Stimulated activated naive CD8-positive, alpha-beta T cell treated with anti-CD3 and anti-CD28 coated beads, Interleukin-15, Interleukin-2, amounts not matched to agents 100 ng/mL and 50 ng/mL, for 24 hours (primary cell): ENCODE results near the gene CHSY3.

Experiments
- H3K27ac Mint-ChIP-seq: one replicate; pipeline ENCODE4 v1.8.0; 2021; ENCODE audit warnings: mild to moderate bottlenecking, mixed read lengths
- H3K27me3 Mint-ChIP-seq: one replicate; pipeline ENCODE4 v1.8.0; 2021; ENCODE audit warnings: mixed read lengths
- H3K36me3 Mint-ChIP-seq: one replicate; pipeline ENCODE4 v1.8.0; 2021; ENCODE audit warnings: low read depth, mixed read lengths
- H3K4me1 Mint-ChIP-seq: one replicate; pipeline ENCODE4 v1.8.0; 2021; ENCODE audit warnings: low read depth, mixed read lengths
- H3K4me3 Mint-ChIP-seq: one replicate; pipeline ENCODE4 v1.8.0; 2021; ENCODE audit warnings: mild to moderate bottlenecking, mixed read lengths
- H3K9me3 Mint-ChIP-seq: one replicate; pipeline ENCODE4 v1.8.0; 2021; ENCODE audit warnings: mixed read lengths

Gene CHSY3

DNA sequence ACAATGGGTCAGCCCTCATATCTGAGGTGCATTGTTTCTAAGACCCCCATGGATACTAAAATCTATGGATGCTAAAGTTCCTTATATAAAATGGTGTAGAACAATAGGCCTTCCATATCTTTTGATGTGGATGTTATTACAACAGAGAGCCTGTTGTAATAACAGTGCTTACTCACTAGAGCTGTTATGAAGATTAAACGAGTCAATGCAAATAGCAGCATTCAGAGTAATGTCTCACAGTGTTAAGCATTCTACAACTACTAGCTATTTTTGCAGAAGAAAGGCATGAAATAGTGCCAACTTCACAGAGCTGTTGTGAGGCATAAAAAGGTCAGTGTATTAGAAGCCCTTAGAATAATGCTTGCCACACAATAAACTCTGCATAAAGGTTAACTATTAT, 13.0 kb downstream of the CHSY3 start:
- Mint-ChIP-seq H3K27me3 (peaks cover 11% of the 10 kb centered on the region), H3K27ac (no peak overlapping the region), H3K9me3 (peaks cover 3% of the 10 kb centered on the region), H3K36me3 (no peaks in the 10 kb centered on the region), H3K4me3 (no peak overlapping the region), H3K4me1 (no peaks in the 10 kb centered on the region)

GRCh38 chr5:129921204-129921603, 16.9 kb downstream of the CHSY3 start:
- Mint-ChIP-seq H3K27me3 (peaks cover 3% of the 10 kb centered on the region), H3K4me1 (no peaks in the 10 kb centered on the region), H3K4me3 (no peak overlapping the region), H3K36me3 (no peaks in the 10 kb centered on the region), H3K27ac (no peak overlapping the region), H3K9me3 (peaks cover 3% of the 10 kb centered on the region)

DNA sequence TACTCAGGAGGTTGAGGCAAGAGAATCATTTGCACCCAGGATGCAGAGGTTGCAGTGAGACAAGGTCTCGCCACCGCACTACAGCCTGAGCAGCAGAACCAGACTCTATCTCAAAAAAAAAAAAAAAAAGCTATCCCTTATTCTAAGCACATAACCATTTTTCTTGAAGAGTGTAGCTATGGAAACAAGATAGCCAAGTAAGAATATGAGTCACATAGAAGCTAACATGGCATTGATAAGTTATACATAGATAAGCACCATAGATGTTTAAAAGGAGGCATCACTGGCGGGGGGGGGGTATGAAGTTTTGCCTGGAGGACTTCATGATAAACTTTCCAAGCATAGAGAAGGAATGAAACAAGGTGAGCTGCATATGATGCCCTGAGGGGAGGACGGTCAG, 26.0 kb downstream of the CHSY3 start:
- no peaks in the 10 kb centered on the region for H3K36me3 Mint-ChIP-seq
- H3K27me3 Mint-ChIP-seq: no peaks in the 10 kb centered on the region
- no peaks in the 10 kb centered on the region for H3K9me3 Mint-ChIP-seq
- no peak overlapping the region for H3K27ac Mint-ChIP-seq
- H3K4me3 Mint-ChIP-seq: no peak overlapping the region
- no peaks in the 10 kb centered on the region for H3K4me1 Mint-ChIP-seq

GRCh38 chr5:129935626-129936025, 31.4 kb downstream of the CHSY3 start:
- Mint-ChIP-seq H3K27ac (no peak overlapping the region), H3K36me3 (no peaks in the 10 kb centered on the region), H3K9me3 (peaks cover 10% of the 10 kb centered on the region), H3K4me3 (no peak overlapping the region), H3K4me1 (no peaks in the 10 kb centered on the region), H3K27me3 (no peaks in the 10 kb centered on the region)

DNA sequence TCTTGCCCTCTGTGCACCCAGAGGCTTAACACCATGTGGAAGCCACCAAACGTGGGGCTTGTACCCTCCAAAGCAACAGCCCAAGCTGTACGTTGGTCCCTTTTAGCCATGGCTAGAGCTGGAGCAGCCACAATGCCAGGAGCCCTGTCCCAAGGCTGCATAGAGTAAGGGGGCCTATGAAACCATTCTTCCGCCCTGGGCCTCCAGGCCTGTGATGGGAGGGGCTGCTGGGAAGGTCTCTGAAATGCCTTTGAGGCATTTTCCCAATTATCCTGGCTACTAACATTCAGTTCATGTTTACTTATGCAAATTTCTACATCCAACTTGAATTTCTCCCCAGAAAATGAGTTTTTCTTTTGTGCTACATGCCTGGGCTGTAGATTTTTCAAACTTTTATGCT, 33.8 kb downstream of the CHSY3 start:
- Mint-ChIP-seq H3K4me3 (no peak overlapping the region), H3K27me3 (no peaks in the 10 kb centered on the region), H3K9me3 (peaks cover 10% of the 10 kb centered on the region)

DNA sequence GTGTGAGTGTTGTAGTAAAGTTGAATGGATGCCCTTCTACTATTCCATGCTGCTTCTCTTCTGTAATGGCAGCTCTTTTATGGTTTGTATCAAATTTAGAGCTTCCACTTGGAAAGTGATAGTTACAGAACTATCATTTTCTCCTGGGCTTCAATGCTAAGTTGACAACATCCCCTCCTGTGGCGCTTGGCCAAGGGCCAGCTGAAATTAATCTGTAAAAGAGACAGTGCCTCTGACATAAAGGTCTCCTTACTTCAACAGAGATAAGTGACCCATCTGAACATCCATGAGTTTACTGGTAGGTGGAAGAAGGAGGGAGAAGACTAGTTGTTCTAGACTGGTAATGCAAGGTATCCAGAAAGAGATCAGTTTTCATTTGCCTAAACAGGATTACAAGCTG, 39.7 kb downstream of the CHSY3 start:
- Mint-ChIP-seq H3K36me3 (no peaks in the 10 kb centered on the region), H3K27me3 (no peaks in the 10 kb centered on the region), H3K4me1 (no peaks in the 10 kb centered on the region), H3K9me3 (no peaks in the 10 kb centered on the region), H3K27ac (no peak overlapping the region), H3K4me3 (no peak overlapping the region)

More for the DNA sequence above, 33.8 kb downstream of the CHSY3 start:
- Mint-ChIP-seq H3K36me3 (no peaks in the 10 kb centered on the region), H3K4me1 (no peaks in the 10 kb centered on the region), H3K27ac (no peak overlapping the region)

GRCh38 chr5:129945028-129945427, 40.8 kb downstream of the CHSY3 start:
- no peaks in the 10 kb centered on the region for H3K27me3 Mint-ChIP-seq
- H3K36me3 Mint-ChIP-seq: no peaks in the 10 kb centered on the region
- no peaks in the 10 kb centered on the region for H3K4me1 Mint-ChIP-seq
- no peak overlapping the region for H3K27ac Mint-ChIP-seq
- H3K4me3 Mint-ChIP-seq: no peak overlapping the region
- H3K9me3 Mint-ChIP-seq: no peaks in the 10 kb centered on the region

- no peak overlapping the region for H3K4me3 Mint-ChIP-seq
- H3K36me3 Mint-ChIP-seq: no peaks in the 10 kb centered on the region
- no peak overlapping the region for H3K27ac Mint-ChIP-seq
- no peaks in the 10 kb centered on the region for H3K27me3 Mint-ChIP-seq
- H3K4me1 Mint-ChIP-seq: no peaks in the 10 kb centered on the region
- no peaks in the 10 kb centered on the region for H3K9me3 Mint-ChIP-seq
These were observed 41.6 kb downstream of the CHSY3 start for GRCh38 chr5:129945774-129946270.

DNA sequence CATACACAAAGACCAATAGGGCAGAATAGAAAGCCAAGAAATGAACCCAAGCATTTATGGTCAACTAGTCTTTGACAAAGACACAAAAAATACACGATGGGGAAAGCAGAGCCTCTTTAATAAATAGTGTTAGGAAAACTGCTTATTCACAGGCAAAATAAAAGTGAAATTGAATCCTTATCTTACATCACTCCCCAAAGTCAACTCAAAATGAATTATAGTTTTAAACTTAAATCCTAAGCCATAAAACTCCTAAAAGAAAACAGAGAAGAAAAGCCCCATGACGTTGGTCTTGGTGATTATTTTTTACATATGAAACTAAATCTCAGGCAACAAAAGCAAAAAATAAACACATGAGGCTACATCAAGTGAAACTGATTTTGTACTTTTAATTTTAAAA, 46.8 kb downstream of the CHSY3 start:
- no peaks in the 10 kb centered on the region for H3K4me1 Mint-ChIP-seq
- H3K27me3 Mint-ChIP-seq: no peaks in the 10 kb centered on the region
- H3K36me3 Mint-ChIP-seq: no peaks in the 10 kb centered on the region
- H3K9me3 Mint-ChIP-seq: no peaks in the 10 kb centered on the region
- no peak overlapping the region for H3K27ac Mint-ChIP-seq
- H3K4me3 Mint-ChIP-seq: no peak overlapping the region

GRCh38 chr5:129958581-129958980, 54.3 kb downstream of the CHSY3 start:
- Mint-ChIP-seq H3K4me3 (no peak overlapping the region), H3K27me3 (no peaks in the 10 kb centered on the region), H3K36me3 (no peaks in the 10 kb centered on the region), H3K4me1 (no peaks in the 10 kb centered on the region), H3K9me3 (no peaks in the 10 kb centered on the region), H3K27ac (no peak overlapping the region)

- Mint-ChIP-seq H3K27me3 (no peaks in the 10 kb centered on the region), H3K36me3 (no peaks in the 10 kb centered on the region), H3K4me3 (no peak overlapping the region), H3K4me1 (no peaks in the 10 kb centered on the region), H3K9me3 (no peaks in the 10 kb centered on the region), H3K27ac (no peak overlapping the region)
These were observed 56.6 kb downstream of the CHSY3 start for GRCh38 chr5:129960831-129961230.

- H3K4me3 Mint-ChIP-seq: no peak overlapping the region
- H3K4me1 Mint-ChIP-seq: no peaks in the 10 kb centered on the region
- H3K9me3 Mint-ChIP-seq: no peaks in the 10 kb centered on the region
- H3K36me3 Mint-ChIP-seq: no peaks in the 10 kb centered on the region
- H3K27ac Mint-ChIP-seq: no peak overlapping the region
- no peaks in the 10 kb centered on the region for H3K27me3 Mint-ChIP-seq
These were observed 58.2 kb downstream of the CHSY3 start for GRCh38 chr5:129962506-129962905.

DNA sequence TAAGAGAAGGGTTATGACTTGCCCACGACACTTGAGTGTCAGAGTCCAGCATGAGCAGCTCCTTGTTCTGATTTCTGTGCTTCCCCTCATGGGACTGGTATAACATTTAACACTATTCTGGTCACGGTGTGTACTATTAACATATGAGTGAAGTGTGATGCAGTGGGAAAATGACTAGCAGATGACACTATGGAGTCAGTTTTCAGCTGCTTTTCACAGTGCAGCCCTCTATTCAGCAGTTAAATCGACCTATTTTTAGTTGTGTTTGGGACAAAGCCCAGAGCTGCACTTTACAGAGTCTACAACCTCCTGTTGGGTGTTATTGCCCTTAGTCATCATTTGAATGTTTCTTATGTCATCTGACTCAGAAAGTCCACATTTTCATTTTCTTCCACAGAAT, 59.1 kb downstream of the CHSY3 start:
- Mint-ChIP-seq H3K27ac (no peak overlapping the region), H3K4me3 (no peak overlapping the region), H3K36me3 (no peaks in the 10 kb centered on the region), H3K4me1 (no peaks in the 10 kb centered on the region), H3K9me3 (no peaks in the 10 kb centered on the region), H3K27me3 (no peaks in the 10 kb centered on the region)

GRCh38 chr5:129966071-129966470, 61.8 kb downstream of the CHSY3 start:
- Mint-ChIP-seq H3K4me3 (no peak overlapping the region), H3K27me3 (no peaks in the 10 kb centered on the region), H3K4me1 (no peaks in the 10 kb centered on the region), H3K36me3 (no peaks in the 10 kb centered on the region), H3K27ac (no peak overlapping the region), H3K9me3 (no peaks in the 10 kb centered on the region)

- no peaks in the 10 kb centered on the region for H3K9me3 Mint-ChIP-seq
- no peaks in the 10 kb centered on the region for H3K4me1 Mint-ChIP-seq
- H3K4me3 Mint-ChIP-seq: no peak overlapping the region
- no peak overlapping the region for H3K27ac Mint-ChIP-seq
- no peaks in the 10 kb centered on the region for H3K36me3 Mint-ChIP-seq
- no peaks in the 10 kb centered on the region for H3K27me3 Mint-ChIP-seq
These were observed 67.4 kb downstream of the CHSY3 start for GRCh38 chr5:129971714-129972113.

DNA sequence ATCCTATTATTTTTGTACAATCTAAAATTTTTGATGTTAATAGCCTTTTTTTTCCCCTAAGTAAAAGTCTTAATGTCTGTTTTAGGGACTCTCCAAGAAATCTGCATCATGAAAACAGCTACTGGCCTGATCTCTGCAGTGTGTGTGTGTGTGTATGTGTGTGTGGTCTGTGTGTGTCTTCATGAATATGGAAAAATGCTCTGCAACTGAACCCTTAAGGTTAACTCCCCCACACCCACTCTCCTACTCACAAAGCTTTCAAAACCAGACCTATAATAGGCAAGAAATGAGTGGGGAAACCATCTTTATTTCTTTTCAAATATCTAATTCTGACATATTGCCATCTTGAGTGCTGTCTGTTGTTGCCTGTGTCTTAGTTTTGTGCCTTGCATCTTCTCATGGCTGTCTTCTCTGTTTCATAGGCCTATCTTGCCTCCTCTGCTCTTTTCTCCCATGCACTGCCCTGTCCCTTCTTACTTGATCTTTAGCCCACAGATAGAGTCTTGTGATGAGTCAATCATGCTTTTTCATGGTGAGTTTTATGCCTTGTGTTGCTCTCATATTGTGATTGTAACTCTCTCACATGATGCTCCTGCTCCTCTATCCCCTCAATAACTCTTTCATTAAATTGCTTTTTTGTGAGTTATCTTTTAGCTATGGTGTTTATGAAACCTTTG, 68.3 kb downstream of the CHSY3 start:
- H3K4me3 Mint-ChIP-seq: no peak overlapping the region
- no peak overlapping the region for H3K27ac Mint-ChIP-seq
- no peaks in the 10 kb centered on the region for H3K36me3 Mint-ChIP-seq
- no peaks in the 10 kb centered on the region for H3K4me1 Mint-ChIP-seq
- H3K9me3 Mint-ChIP-seq: no peaks in the 10 kb centered on the region
- no peaks in the 10 kb centered on the region for H3K27me3 Mint-ChIP-seq
